ENCODE results near the gene COLEC12.

COLEC12 gene

DNA sequence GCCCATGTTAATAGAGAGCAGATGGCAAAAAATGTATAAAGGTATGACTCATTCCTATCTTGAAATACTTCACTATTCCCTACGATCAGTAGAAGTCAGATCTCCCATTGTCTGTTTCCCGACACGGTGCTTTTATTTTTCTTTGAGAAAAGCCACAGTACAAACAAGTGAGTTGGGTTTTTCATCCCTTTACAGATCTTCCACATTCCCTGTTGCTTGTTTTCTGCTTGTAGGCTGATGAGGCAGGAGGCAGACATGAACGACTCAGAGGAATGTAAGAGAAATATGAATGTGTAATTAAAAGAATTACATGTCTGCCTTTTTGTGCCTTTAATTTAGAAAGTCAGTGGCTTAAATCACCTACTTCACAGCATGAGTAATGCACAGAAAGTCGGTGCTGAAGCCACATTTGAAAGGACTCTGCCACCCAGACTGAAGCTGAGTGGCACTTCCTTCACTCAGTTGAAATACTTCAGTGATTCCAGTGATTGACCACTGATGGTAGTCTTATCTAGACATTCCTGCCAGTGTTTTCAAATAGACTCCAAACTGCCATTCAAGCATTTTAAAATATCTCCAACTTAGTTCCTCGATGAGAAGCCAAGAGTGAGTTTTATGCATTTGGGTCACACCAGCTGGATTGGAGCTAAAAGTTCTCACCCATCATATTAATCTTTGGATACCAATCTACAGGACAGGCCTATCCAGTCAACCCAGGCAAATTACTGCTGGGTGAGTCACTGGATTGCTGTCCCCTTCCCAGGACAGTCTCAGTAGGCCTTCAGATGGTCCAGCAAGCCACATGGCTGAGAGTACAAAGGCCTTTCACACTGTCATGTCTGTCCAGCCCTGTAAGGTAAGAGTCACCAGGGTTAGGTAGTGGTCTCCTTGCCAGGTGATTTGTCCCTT is 79.0 kb downstream of the COLEC12 start (continued):
- TF ChIP-seq, protein P1, sequence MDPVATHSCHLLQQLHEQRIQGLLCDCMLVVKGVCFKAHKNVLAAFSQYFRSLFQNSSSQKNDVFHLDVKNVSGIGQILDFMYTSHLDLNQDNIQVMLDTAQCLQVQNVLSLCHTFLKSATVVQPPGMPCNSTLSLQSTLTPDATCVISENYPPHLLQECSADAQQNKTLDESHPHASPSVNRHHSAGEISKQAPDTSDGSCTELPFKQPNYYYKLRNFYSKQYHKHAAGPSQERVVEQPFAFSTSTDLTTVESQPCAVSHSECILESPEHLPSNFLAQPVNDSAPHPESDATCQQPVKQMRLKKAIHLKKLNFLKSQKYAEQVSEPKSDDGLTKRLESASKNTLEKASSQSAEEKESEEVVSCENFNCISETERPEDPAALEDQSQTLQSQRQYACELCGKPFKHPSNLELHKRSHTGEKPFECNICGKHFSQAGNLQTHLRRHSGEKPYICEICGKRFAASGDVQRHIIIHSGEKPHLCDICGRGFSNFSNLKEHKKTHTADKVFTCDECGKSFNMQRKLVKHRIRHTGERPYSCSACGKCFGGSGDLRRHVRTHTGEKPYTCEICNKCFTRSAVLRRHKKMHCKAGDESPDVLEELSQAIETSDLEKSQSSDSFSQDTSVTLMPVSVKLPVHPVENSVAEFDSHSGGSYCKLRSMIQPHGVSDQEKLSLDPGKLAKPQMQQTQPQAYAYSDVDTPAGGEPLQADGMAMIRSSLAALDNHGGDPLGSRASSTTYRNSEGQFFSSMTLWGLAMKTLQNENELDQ (tag by site-specific recombination; IDR thresholded peaks at IDR 0.05; ENCODE audit: low read depth): no peak
- TF ChIP-seq ZNF23 (tag by site-specific recombination; IDR thresholded peaks at IDR 0.05; ENCODE audit: borderline replicate concordance) (no peak), ZNF391 (tag by site-specific recombination; IDR thresholded peaks at IDR 0.05; ENCODE audit: borderline replicate concordance, low read depth) (no peak), ZNF155 (tag by site-specific recombination; IDR thresholded peaks at IDR 0.05) (no peak), ZNF121 (tag by site-specific recombination; IDR thresholded peaks at IDR 0.05) (no peak), SCRT2 (tag by site-specific recombination; IDR thresholded peaks at IDR 0.05) (no peak), MYNN (tag by site-specific recombination; IDR thresholded peaks at IDR 0.05; ENCODE audit: borderline replicate concordance) (peak; percentile 56; the same call in 1 of the 2 replicates), ZNF366 (tag by site-specific recombination; conservative IDR thresholded peaks at IDR 0.05) (no peak), KLF8 (tag by site-specific recombination; IDR thresholded peaks at IDR 0.05) (no peak), ZNF404 (tag by site-specific recombination; IDR thresholded peaks at IDR 0.05) (no peak), GLIS1 (tag by site-specific recombination; IDR thresholded peaks at IDR 0.05) (no peak), ZNF792 (tag by site-specific recombination; IDR thresholded peaks at IDR 0.05) (no peak)

- POLR2A ChIA-PET: no interaction called here
- CTCF ChIA-PET: no interaction called here
- Histone ChIP-seq H3K4me1 (ENCODE audit: control insufficient read depth, insufficient read depth, low read length) (peaks cover 6% of the 10 kb centered on the region), H3K36me3 (ENCODE audit: control insufficient read depth in 2 of 2, insufficient read depth in 1 of 2, low read length in 2 of 2) (no peaks in the 10 kb centered on the region), H3K9me3 (ENCODE audit: control insufficient read depth, insufficient read depth, low read depth, low read length) (no peaks in the 10 kb centered on the region), H3K4me3 (ENCODE audit: low read depth, low read length) (no peak overlapping the region), H3K27ac (ENCODE audit: extremely low read depth, low read depth, low read length) (no peak overlapping the region)
- TF ChIP-seq, protein P2, sequence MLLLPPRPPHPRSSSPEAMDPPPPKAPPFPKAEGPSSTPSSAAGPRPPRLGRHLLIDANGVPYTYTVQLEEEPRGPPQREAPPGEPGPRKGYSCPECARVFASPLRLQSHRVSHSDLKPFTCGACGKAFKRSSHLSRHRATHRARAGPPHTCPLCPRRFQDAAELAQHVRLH (tag by site-specific recombination; IDR thresholded peaks at IDR 0.05): no peak
- TF ChIP-seq KLF8 (tag by site-specific recombination; IDR thresholded peaks at IDR 0.05) (no peak), ZNF513 (tag by site-specific recombination; IDR thresholded peaks at IDR 0.05) (no peak), ZNF184 (tag by site-specific recombination; IDR thresholded peaks at IDR 0.05) (no peak), KLF9 (tag by site-specific recombination; IDR thresholded peaks at IDR 0.05; ENCODE audit: low read depth) (no peak), ZBTB26 (tag by site-specific recombination; optimal IDR thresholded peaks at IDR 0.05) (no peak), MYNN (tag by site-specific recombination; IDR thresholded peaks at IDR 0.05; ENCODE audit: borderline replicate concordance) (no peak)
Observed at GRCh38 chr18:420661-421246, 79.7 kb downstream of the COLEC12 start.

All from HEK293 (cell line).